ENCODE measurements around the gene NTM.

DNA sequence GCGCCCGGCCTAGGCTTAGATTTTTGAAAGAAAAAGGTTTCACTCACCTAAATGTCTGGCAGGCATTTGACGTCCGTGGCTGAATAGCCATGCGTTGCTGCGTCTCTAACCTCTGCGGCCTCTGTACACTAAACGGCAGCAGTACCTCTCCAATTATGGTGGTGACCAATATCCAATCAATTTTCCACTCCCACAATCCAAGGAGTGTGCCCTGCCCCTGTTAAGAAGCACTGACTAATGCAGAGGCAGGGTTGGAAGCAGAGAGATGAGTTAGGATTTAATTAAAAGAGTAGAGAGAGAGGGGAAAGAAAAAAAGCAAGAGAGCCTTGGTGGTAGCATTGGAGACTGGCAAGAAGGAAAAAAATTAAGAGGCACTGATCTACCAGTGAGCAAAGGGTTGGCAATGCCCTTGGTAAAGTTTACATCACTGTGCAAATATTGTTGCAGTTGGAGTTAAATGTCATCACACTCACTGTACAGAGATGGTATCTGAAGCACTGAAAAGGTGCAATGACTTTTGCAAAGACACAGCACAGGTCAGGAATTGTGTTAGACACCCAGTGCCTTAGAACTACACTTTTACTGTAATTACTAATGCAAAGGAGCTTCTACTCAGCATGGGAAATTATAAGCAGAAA lies 526.7 kb downstream of the NTM start:
- TF ChIP-seq KDM1A (IDR thresholded peaks at IDR 0.05; ENCODE audit: borderline replicate concordance, low read length) (no peak), TEAD4 (IDR thresholded peaks at IDR 0.05; ENCODE audit: low read depth, low read length) (no peak), POLR2A (IDR thresholded peaks at IDR 0.05; ENCODE audit: control extremely low read depth in 1 of 2, low read depth in 2 of 2, low read length in 2 of 2) (no peak), MAX (IDR thresholded peaks at IDR 0.05) (no peak), TAF1 (IDR thresholded peaks at IDR 0.05; ENCODE audit: low read depth, low read length) (no peak), ATF3 (IDR thresholded peaks at IDR 0.05; ENCODE audit: insufficient read depth, low read depth, low read length) (no peak), CBX5 (IDR thresholded peaks at IDR 0.05; ENCODE audit: low read depth, low read length) (no peak), EGR1 (IDR thresholded peaks at IDR 0.05; ENCODE audit: borderline replicate concordance, low read depth, low read length) (no peak)
- TF ChIP-seq, protein P1, sequence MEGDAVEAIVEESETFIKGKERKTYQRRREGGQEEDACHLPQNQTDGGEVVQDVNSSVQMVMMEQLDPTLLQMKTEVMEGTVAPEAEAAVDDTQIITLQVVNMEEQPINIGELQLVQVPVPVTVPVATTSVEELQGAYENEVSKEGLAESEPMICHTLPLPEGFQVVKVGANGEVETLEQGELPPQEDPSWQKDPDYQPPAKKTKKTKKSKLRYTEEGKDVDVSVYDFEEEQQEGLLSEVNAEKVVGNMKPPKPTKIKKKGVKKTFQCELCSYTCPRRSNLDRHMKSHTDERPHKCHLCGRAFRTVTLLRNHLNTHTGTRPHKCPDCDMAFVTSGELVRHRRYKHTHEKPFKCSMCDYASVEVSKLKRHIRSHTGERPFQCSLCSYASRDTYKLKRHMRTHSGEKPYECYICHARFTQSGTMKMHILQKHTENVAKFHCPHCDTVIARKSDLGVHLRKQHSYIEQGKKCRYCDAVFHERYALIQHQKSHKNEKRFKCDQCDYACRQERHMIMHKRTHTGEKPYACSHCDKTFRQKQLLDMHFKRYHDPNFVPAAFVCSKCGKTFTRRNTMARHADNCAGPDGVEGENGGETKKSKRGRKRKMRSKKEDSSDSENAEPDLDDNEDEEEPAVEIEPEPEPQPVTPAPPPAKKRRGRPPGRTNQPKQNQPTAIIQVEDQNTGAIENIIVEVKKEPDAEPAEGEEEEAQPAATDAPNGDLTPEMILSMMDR (IDR thresholded peaks at IDR 0.05; ENCODE audit: control extremely low read depth in 1 of 3, insufficient read depth in 1 of 3, low read depth in 1 of 3, low read length in 3 of 3) = no peak
